DND-41 (cell line): ENCODE results near the gene DOCK3.

ENCODE experiments used
- CTCF ChIP-seq: IDR thresholded peaks from 2 replicates; pipeline ENCODE4 v1.5.1; 2012; ENCODE audit warnings: borderline replicate concordance, low read length, moderate library complexity, mild to moderate bottlenecking; ENCODE audit not compliant: poor library complexity, severe bottlenecking; ENCODE audit errors: extremely low read depth
- EZH2 ChIP-seq: IDR thresholded peaks from 3 replicates; pipeline ENCODE4 v1.6.1; 2012; ENCODE audit warnings: borderline replicate concordance, low read depth, mild to moderate bottlenecking, moderate library complexity, low read length, inconsistent platforms; ENCODE audit not compliant: severe bottlenecking

- TF ChIP-seq EZH2 (no peak), CTCF (no peak)
Measured at GRCh38 chr3:51106242-51106876, 431.6 kb downstream of the DOCK3 start.
